Effector memory CD8-positive, alpha-beta T cell (primary cell): ENCODE measurements around the gene MBD3L4.

Source experiments
- ATAC-seq: fragments of 150-1000 bp; cut with Tn5 transposase; replicated peaks from 2 replicates; pipeline ENCODE4 v1.10.0; 2021; ENCODE audit warnings: mild to moderate bottlenecking, moderate library complexity
- DNase-seq, 3 experiments: peaks; one replicate each; pipeline ENCODE4 v3.0.0; 2021
- H3K27ac Mint-ChIP-seq, 2 donors: one replicate each; pipeline ENCODE4 v1.8.0; 2022; ENCODE audit warnings: mild to moderate bottlenecking in 2 of 2, mixed read lengths in 2 of 2, moderate library complexity in 2 of 2
- H3K27me3 Mint-ChIP-seq, 2 donors: one replicate each; pipeline ENCODE4 v1.8.0; 2022; ENCODE audit warnings: mixed read lengths in 2 of 2
- H3K36me3 Mint-ChIP-seq: one replicate; pipeline ENCODE4 v1.8.0; 2022; ENCODE audit warnings: mild to moderate bottlenecking, moderate library complexity, mixed read lengths; ENCODE audit not compliant: insufficient read depth
- H3K4me1 Mint-ChIP-seq, 2 donors: one replicate each; pipeline ENCODE4 v1.8.0; 2022; ENCODE audit warnings: low read depth in 2 of 2, mixed read lengths in 2 of 2
- H3K4me3 Mint-ChIP-seq, 2 donors: one replicate each; pipeline ENCODE4 v1.8.0; 2022; ENCODE audit warnings: mild to moderate bottlenecking in 2 of 2, mixed read lengths in 2 of 2, moderate library complexity in 2 of 2
- H3K9me3 Mint-ChIP-seq, 2 donors: one replicate each; pipeline ENCODE4 v1.8.0; 2022; ENCODE audit warnings: mixed read lengths in 2 of 2

Gene MBD3L4

GRCh38 chr19:7013678-7014077 lies 26.3 kb downstream of the MBD3L4 start:
- H3K4me3 Mint-ChIP-seq = no peak overlapping the region
- H3K4me1 Mint-ChIP-seq = peaks cover 24 to 27% of the 10 kb centered on the region in 2 donors
- peak overlapping the region in 1 of 2 donors; percentile 15 for H3K27ac Mint-ChIP-seq
- H3K9me3 Mint-ChIP-seq = no peaks in the 10 kb centered on the region
- H3K36me3 Mint-ChIP-seq = no peaks in the 10 kb centered on the region
- DNase-seq (no peak), ATAC-seq (peak; percentile 72)
- no peaks in the 10 kb centered on the region for H3K27me3 Mint-ChIP-seq

- no peak for ATAC-seq
- H3K27me3 Mint-ChIP-seq = no peaks in the 10 kb centered on the region
- H3K27ac Mint-ChIP-seq = no peak overlapping the region
- DNase-seq = no peak
- no peaks in the 10 kb centered on the region for H3K9me3 Mint-ChIP-seq
- H3K36me3 Mint-ChIP-seq = no peaks in the 10 kb centered on the region
- no peak overlapping the region for H3K4me3 Mint-ChIP-seq
- H3K4me1 Mint-ChIP-seq = peaks cover 27 to 36% of the 10 kb centered on the region in 2 donors
Observed at GRCh38 chr19:7010722-7011593, 29.0 kb downstream of the MBD3L4 start.

- no peak overlapping the region for H3K27ac Mint-ChIP-seq
- no peaks in the 10 kb centered on the region for H3K9me3 Mint-ChIP-seq
- peaks cover 21 to 30% of the 10 kb centered on the region in 2 donors for H3K4me1 Mint-ChIP-seq
- no peaks in the 10 kb centered on the region for H3K36me3 Mint-ChIP-seq
- DNase-seq (no peak), ATAC-seq (no peak)
- H3K4me3 Mint-ChIP-seq = no peak overlapping the region
- no peaks in the 10 kb centered on the region for H3K27me3 Mint-ChIP-seq
Observed at GRCh38 chr19:7007859-7008258, 32.1 kb downstream of the MBD3L4 start.

DNA sequence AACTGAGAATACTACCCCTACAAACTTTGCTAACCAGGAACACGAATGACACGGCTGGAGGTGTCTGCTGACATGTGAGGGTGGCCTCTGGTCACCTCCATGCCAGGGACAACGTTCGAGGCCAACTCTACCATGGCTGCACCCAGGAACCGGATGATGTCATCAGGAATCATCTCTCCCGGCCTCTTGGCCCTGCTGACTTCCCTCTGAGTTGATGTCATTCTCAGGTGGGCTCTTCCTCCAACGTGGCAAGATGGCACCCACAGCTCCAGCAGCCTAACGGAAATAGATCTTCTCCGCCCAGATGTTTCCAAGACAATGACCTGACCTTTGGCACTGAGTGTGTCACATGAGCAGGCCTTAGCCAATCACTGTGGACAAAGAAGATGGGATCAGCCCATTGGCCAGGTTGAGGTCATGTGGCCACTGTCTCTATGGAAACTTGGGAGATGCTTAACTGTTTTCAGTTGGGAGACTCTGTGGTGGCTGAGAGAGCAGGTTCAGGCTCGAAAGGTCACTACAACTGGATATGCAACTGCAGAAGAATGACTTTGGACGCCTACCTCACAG lies 33.8 kb downstream of the MBD3L4 start:
- Mint-ChIP-seq H3K4me1 (peaks cover 20 to 30% of the 10 kb centered on the region in 2 donors), H3K9me3 (no peaks in the 10 kb centered on the region), H3K4me3 (no peak overlapping the region), H3K36me3 (no peaks in the 10 kb centered on the region), H3K27me3 (peaks cover 0 to 10% of the 10 kb centered on the region in 2 donors), H3K27ac (peak overlapping the region in 1 of 2 donors; percentile 67)
- no peak for ATAC-seq
- DNase-seq = no peak

DNA sequence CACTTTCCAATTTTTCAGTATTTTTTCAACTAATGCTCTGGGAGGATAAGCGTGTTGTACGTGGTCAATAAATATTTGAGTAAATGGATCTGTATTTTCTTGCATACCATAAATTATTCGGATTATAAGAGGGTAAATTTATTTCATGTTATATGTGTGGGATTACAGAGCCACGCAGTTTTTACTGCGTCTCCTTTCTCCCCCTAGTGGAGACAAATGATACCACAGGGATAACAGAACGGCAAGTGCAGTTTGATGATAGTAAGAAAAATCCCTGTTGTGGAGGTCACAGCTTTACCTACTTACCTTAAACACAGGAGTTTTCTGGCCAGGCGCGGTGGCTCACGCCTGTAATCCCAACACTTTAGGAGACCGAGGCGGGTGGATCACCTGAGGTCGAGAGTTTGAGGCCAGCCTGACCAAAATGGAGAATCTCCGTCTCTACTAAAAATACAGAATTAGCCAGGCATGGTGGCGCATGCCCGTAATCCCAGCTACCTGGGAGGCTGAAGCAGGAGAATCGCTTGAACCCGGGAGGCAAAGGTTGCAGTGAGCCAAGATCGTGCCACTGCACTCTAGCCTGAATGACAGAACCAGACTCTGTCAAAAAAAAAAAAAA lies 35.6 kb downstream of the MBD3L4 start:
- H3K27ac Mint-ChIP-seq = peak overlapping the region in 1 of 2 donors; percentile 38
- H3K27me3 Mint-ChIP-seq = peaks cover 12 to 18% of the 10 kb centered on the region in 2 donors
- no peaks in the 10 kb centered on the region for H3K9me3 Mint-ChIP-seq
- DNase-seq (peak; percentile 30 to 37 (median 32)), ATAC-seq (peak; percentile 56)
- H3K36me3 Mint-ChIP-seq = no peaks in the 10 kb centered on the region
- peaks cover 12 to 20% of the 10 kb centered on the region in 2 donors for H3K4me1 Mint-ChIP-seq
- no peak overlapping the region for H3K4me3 Mint-ChIP-seq

GRCh38 chr19:7000816-7001215 lies 39.2 kb downstream of the MBD3L4 start:
- Mint-ChIP-seq H3K27ac (no peak overlapping the region), H3K4me1 (peaks cover 3 to 4% of the 10 kb centered on the region in 2 donors), H3K4me3 (no peak overlapping the region)

GRCh38 chr19:7000333-7000732 lies 39.6 kb downstream of the MBD3L4 start:
- H3K4me1 Mint-ChIP-seq = peaks cover 3 to 6% of the 10 kb centered on the region in 2 donors
- H3K4me3 Mint-ChIP-seq = no peak overlapping the region
- H3K36me3 Mint-ChIP-seq = peaks cover 6% of the 10 kb centered on the region
- no peak for DNase-seq
- peaks cover 12 to 22% of the 10 kb centered on the region in 2 donors for H3K27me3 Mint-ChIP-seq
- H3K9me3 Mint-ChIP-seq = peaks cover 1 to 4% of the 10 kb centered on the region in 2 donors
- no peak overlapping the region for H3K27ac Mint-ChIP-seq
- no peak for ATAC-seq

More at GRCh38 chr19:7000816-7001215, 39.2 kb downstream of the MBD3L4 start:
- DNase-seq (no peak), ATAC-seq (no peak)
- peaks cover 3% of the 10 kb centered on the region for H3K36me3 Mint-ChIP-seq
- no peaks in the 10 kb centered on the region for H3K9me3 Mint-ChIP-seq
- H3K27me3 Mint-ChIP-seq = peaks cover 12 to 22% of the 10 kb centered on the region in 2 donors

- Mint-ChIP-seq H3K27ac (no peak overlapping the region), H3K36me3 (peaks cover 10% of the 10 kb centered on the region), H3K27me3 (peaks cover 12 to 22% of the 10 kb centered on the region in 2 donors), H3K4me3 (no peak overlapping the region), H3K9me3 (peaks cover 5 to 8% of the 10 kb centered on the region in 2 donors), H3K4me1 (peaks cover 6 to 10% of the 10 kb centered on the region in 2 donors)
- ATAC-seq (no peak), DNase-seq (no peak)
Observed at GRCh38 chr19:6999933-7000332, 40.0 kb downstream of the MBD3L4 start.

- Mint-ChIP-seq H3K27ac (no peak overlapping the region), H3K4me3 (no peak overlapping the region), H3K9me3 (peaks cover 7 to 11% of the 10 kb centered on the region in 2 donors), H3K36me3 (peaks cover 10% of the 10 kb centered on the region), H3K27me3 (peaks cover 12 to 22% of the 10 kb centered on the region in 2 donors), H3K4me1 (peaks cover 3 to 8% of the 10 kb centered on the region in 2 donors)
- DNase-seq (no peak), ATAC-seq (no peak)
Observed at GRCh38 chr19:6997679-6998445, 42.1 kb downstream of the MBD3L4 start.

- ATAC-seq (no peak), DNase-seq (no peak)
- H3K27ac Mint-ChIP-seq = no peak overlapping the region
- peaks cover 7 to 11% of the 10 kb centered on the region in 2 donors for H3K9me3 Mint-ChIP-seq
- peaks cover 10% of the 10 kb centered on the region for H3K36me3 Mint-ChIP-seq
- peaks cover 3 to 8% of the 10 kb centered on the region in 2 donors for H3K4me1 Mint-ChIP-seq
- no peak overlapping the region for H3K4me3 Mint-ChIP-seq
- H3K27me3 Mint-ChIP-seq = peaks cover 12 to 18% of the 10 kb centered on the region in 2 donors
Observed at GRCh38 chr19:6996810-6997209, 43.2 kb downstream of the MBD3L4 start.

DNA sequence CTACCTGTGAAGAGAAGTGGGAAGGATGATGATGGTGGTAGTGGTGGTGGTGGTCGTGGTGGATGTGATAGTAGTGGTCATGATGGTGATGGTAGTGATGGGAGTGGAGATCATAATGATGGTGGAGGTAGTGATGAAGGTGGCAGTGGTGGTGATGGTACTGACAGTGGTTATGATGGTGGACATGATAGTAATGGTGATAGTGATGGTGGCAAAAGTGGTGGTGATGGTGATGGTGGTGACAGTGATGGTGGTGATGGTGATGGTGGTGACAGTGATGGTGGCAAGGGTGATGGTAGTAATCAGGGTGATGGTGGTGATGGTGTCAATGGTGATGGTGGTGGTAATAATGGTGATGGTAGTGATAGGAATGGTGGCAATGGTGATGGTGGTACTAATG lies 44.9 kb downstream of the MBD3L4 start:
- ATAC-seq = no peak
- H3K4me3 Mint-ChIP-seq = no peak overlapping the region
- peaks cover 5 to 9% of the 10 kb centered on the region in 2 donors for H3K27me3 Mint-ChIP-seq
- H3K27ac Mint-ChIP-seq = peak overlapping the region in 1 of 2 donors; percentile 32
- DNase-seq = no peak
- peaks cover 7 to 11% of the 10 kb centered on the region in 2 donors for H3K9me3 Mint-ChIP-seq
- H3K4me1 Mint-ChIP-seq = peaks cover 3 to 8% of the 10 kb centered on the region in 2 donors
- peaks cover 10% of the 10 kb centered on the region for H3K36me3 Mint-ChIP-seq

GRCh38 chr19:6988257-6988656 lies 51.7 kb downstream of the MBD3L4 start:
- no peak overlapping the region for H3K4me3 Mint-ChIP-seq
- peaks cover 22 to 36% of the 10 kb centered on the region in 2 donors for H3K27me3 Mint-ChIP-seq
- ATAC-seq (no peak), DNase-seq (no peak)
- H3K9me3 Mint-ChIP-seq = peaks cover 4 to 7% of the 10 kb centered on the region in 2 donors
- no peaks in the 10 kb centered on the region for H3K36me3 Mint-ChIP-seq
- H3K27ac Mint-ChIP-seq = no peak overlapping the region
- H3K4me1 Mint-ChIP-seq = no peaks in the 10 kb centered on the region

DNA sequence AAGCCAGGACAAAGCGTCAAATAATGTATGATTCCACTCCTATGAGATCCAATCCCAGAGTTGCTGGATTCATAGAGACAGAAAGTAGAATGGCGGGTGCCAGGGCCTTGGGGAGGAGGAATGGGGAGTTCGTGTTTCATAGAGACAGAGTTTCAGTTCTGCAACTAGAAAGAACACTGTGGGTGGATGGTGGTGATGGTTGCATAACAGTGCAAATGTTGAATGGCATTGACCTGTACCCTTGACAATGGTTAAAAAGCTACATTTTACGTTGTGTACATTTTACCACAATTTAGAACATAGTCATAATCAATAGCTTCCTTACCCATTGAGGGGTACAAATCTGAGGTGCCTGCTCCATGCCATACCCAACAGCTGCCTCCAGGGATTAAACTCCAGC lies 52.1 kb downstream of the MBD3L4 start:
- Mint-ChIP-seq H3K9me3 (peaks cover 6 to 7% of the 10 kb centered on the region in 2 donors), H3K27me3 (peaks cover 26 to 36% of the 10 kb centered on the region in 2 donors), H3K27ac (no peak overlapping the region), H3K36me3 (no peaks in the 10 kb centered on the region), H3K4me1 (no peaks in the 10 kb centered on the region), H3K4me3 (no peak overlapping the region)
- ATAC-seq (no peak), DNase-seq (no peak)
